ENCODE measurements around the gene ACCSL.

DNA sequence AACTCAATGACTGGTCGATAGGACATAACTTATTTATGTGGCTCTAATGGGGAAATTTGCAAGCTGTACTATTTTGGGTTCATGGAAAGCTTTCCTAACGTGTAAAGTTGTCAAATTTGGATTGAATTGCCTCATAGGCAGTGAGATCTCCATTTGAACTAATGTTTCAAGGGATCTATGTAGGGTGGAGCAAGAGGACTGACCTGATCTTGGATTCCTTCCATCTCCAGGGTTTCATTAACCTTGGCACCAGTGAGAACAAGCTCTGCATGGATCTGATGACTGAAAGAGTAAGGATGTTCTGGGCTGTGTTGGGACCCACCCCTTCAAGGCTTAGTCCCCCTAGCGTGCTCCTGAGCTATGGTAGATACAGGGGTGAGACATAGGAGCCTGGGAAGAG, 2.1 kb downstream of the ACCSL start:
- no peak for TF ChIP-seq GATA2 (IDR thresholded peaks at IDR 0.05; ENCODE audit: low read depth, low read length)
- no peak for TF ChIP-seq GATA3 (IDR thresholded peaks at IDR 0.05; ENCODE audit: low read depth, low read length)
